Lower leg skin (tissue), 4 donors: ENCODE measurements around the gene ZP3. TPM values are rescaled to one million over a fixed set of nuclear protein-coding genes. Genes with fewer than 3 reads are reported as not detected.
"Not testable (repeated sequence)": the region's sequence is repeated elsewhere in the genome, so short reads cannot be mapped to it uniquely, and the experiment has no call there.

Experiments
- DNase-seq, 2 donors: peaks; one replicate each; pipeline ENCODE4 v3.0.0-alpha.2; 2019; ENCODE audit warnings: low spot score in 2 of 2
- H3K4me3 ChIP-seq: fragments of 200-600 bp; sonication (generic); 2 replicates; pipeline ENCODE4 v1.5.1; 2017; ENCODE audit warnings: mild to moderate bottlenecking, low read depth; ENCODE audit not compliant: poor library complexity, severe bottlenecking
- CTCF ChIP-seq, 3 donors: fragments of 450-650 bp; IDR thresholded peaks; one replicate each; pipeline ENCODE4 v1.5.1; 2016; ENCODE audit warnings: antibody characterized with exemption in 3 of 3, mild to moderate bottlenecking in 3 of 3, moderate library complexity in 2 of 3
- POLR2A ChIP-seq, 2 donors: fragments of 450-650 bp; IDR thresholded peaks; one replicate each; pipeline ENCODE4 v1.6.1; 2016 to 2017; ENCODE audit warnings: antibody characterized with exemption in 2 of 2, mild to moderate bottlenecking in 1 of 2, moderate library complexity in 1 of 2
- WGBS, 2 donors: methylation state at CpG; one replicate each; pipeline ENCODE4 v1.1.5; 2018; 5-methylcytosine and 5-hydroxymethylcytosine counted together
- intact Hi-C: fragments of 100-400 bp; cut with DNase I; formaldehyde crosslinking; loops from one replicate; pipeline ENCODE4 v1.15.0; 2023; ENCODE audit warnings: low total_unique reads
- total RNA-seq, 4 donors: library from RNA; depleted of rRNA; stranded (reverse); fragments of >200 nt; gene quantifications; one replicate each; pipeline ENCODE4 v1.1.0, GENCODE V29; 2016

ZP3 gene
- total RNA-seq, 4 donors from 2014 or later, result 2.6 to 11.7 (median 4.0) TPM

- no peak for TF ChIP-seq POLR2A (IDR thresholded peaks at IDR 0.05)
- TF ChIP-seq CTCF (IDR thresholded peaks at IDR 0.05), result no peak
- WGBS, 2 donors, result 23 to 28% methylated on average over 9 to 25 of the region's 45 CpGs
- intact Hi-C loops, result no loop called here
- peak overlapping the region; percentile 19 for H3K4me3 ChIP-seq
- DNase-seq, result peak; percentile 58 to 95
Measured at GRCh38 chr7:76397409-76398183, 27.2 kb upstream of the ZP3 start.

- TF ChIP-seq POLR2A (IDR thresholded peaks at IDR 0.05) (no peak), CTCF (IDR thresholded peaks at IDR 0.05) (no peak)
- intact Hi-C loops, result no loop called here
- DNase-seq, result no peak
- no peak overlapping the region for H3K4me3 ChIP-seq
- 84 to 97% methylated on average over 18 to 22 of the region's 23 CpGs for WGBS, 2 donors
Measured at GRCh38 chr7:76400248-76400647, 24.5 kb upstream of the ZP3 start.

DNA sequence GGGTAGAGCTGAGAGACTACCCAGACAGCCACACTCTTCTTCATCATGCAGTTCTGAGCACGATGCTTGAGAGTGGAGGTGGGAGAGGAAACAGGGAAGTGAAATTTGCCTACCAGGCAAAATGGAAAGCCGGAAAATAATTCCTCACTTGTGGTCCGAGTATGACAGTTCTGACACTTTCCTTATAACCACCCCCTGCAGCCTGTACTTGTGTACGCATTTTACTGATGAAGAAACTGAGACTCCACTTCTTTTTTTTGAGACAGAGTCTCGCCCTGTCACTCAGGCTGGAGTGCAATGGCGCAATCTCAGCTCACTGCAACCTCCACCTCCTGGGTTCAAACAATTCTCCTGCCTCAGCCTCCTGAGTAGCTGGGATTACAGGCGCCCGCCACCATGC is 21.7 kb upstream of the ZP3 start:
- WGBS, 2 donors, result 74 to 75% methylated on average over 8 of the region's 8 CpGs
- DNase-seq, intact Hi-C loops, H3K4me3 ChIP-seq: not testable (repeated sequence)

GRCh38 chr7:76403780-76404494 is 20.8 kb upstream of the ZP3 start:
- no peak overlapping the region for H3K4me3 ChIP-seq
- WGBS, 2 donors, result 88 to 91% methylated on average over 10 of the region's 10 CpGs
- intact Hi-C loops, result no loop called here
- no peak for TF ChIP-seq CTCF (IDR thresholded peaks at IDR 0.05)
- TF ChIP-seq POLR2A (IDR thresholded peaks at IDR 0.05), result no peak
- DNase-seq, result no peak

- intact Hi-C loops, result no loop called here
- WGBS, 2 donors, result 89 to 94% methylated on average over 9 of the region's 9 CpGs
- no peak overlapping the region for H3K4me3 ChIP-seq
- TF ChIP-seq CTCF (IDR thresholded peaks at IDR 0.05), result no peak
- no peak for TF ChIP-seq POLR2A (IDR thresholded peaks at IDR 0.05)
- DNase-seq, result no peak
Measured at GRCh38 chr7:76405738-76406137, 19.0 kb upstream of the ZP3 start.

DNA sequence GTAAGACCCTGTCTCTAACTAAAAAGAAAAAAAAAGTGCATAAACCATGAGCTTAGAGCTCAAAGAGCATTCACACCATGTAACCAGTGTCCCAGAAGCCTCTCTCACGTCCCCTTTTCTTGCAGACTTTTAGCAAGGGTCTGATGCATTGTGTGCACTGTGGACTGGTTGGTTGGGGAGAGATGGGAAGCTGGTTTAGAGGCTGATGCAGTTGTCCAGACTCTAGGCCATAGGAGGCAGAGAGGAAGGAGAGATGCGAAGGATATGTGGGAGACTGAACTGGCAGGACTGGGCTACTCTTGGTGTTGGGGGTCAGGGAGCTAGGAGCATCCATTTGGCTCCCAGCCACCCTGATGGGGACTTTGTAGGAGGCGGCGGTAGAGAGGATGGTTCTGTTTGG is 17.0 kb upstream of the ZP3 start:
- TF ChIP-seq CTCF (IDR thresholded peaks at IDR 0.05) (no peak), POLR2A (IDR thresholded peaks at IDR 0.05) (no peak)
- intact Hi-C loops, result no loop called here
- 88 to 91% methylated on average over 4 of the region's 4 CpGs for WGBS, 2 donors
- no peak for DNase-seq
- no peak overlapping the region for H3K4me3 ChIP-seq
